Naive thymus-derived CD4-positive, alpha-beta T cell (primary cell): ENCODE results near the gene UBALD1. TPM values are rescaled to one million over a fixed set of nuclear protein-coding genes. Genes with fewer than 3 reads are reported as not detected.

Experiments
- ATAC-seq: fragments of 150-1000 bp; cut with Tn5 transposase; 2 replicates; pipeline ENCODE4 v1.10.0; 2021; ENCODE audit warnings: mild to moderate bottlenecking, moderate library complexity
- CTCF ChIA-PET: fragments of 350-600 bp; sonication (Branson Sonifier 250); formaldehyde crosslinking; loops from one replicate; lab custom pipeline; 2021; ENCODE audit warnings: antibody characterized with exemption; lab: Charles Lee
- POLR2A ChIA-PET: fragments of 350-600 bp; sonication (Branson Sonifier 250); formaldehyde crosslinking; loops from one replicate; lab custom pipeline; 2021; ENCODE audit warnings: antibody characterized with exemption, inconsistent platforms; lab: Charles Lee
- DNase-seq, 9 donors: peaks; one replicate each; pipeline versions ENCODE4 v3.0.0 to v3.0.0-alpha.2; 2020 to 2022; ENCODE audit warnings: mixed read lengths in 1 of 9
- H3K27ac ChIP-seq: one replicate; pipeline ENCODE4 v1.7.0; 2013; ENCODE audit warnings: mild to moderate bottlenecking, low read depth, low read length, moderate library complexity
- H3K27me3 ChIP-seq, 2 donors: one replicate each; pipeline ENCODE4 v1.7.0; 2013; ENCODE audit warnings: low read length in 2 of 2, mild to moderate bottlenecking in 2 of 2, moderate library complexity in 2 of 2; ENCODE audit not compliant: control insufficient read depth in 2 of 2, insufficient read depth in 2 of 2
- H3K36me3 ChIP-seq, 3 experiments: 1 replicate in 2 of 3; 2 replicates in 1 of 3; pipeline ENCODE4 v1.7.0; 2013; ENCODE audit warnings: low read length in 3 of 3, mild to moderate bottlenecking in 3 of 3, moderate library complexity in 1 of 3; ENCODE audit not compliant: insufficient read depth in 3 of 3, control insufficient read depth in 2 of 3
- H3K4me1 ChIP-seq, 2 donors: one replicate each; pipeline ENCODE4 v1.7.0; 2013; ENCODE audit warnings: low read length in 2 of 2, mild to moderate bottlenecking in 2 of 2, moderate library complexity in 1 of 2; ENCODE audit not compliant: control insufficient read depth in 2 of 2, insufficient read depth in 2 of 2
- H3K4me3 ChIP-seq: 2 replicates; pipeline ENCODE4 v1.7.0; 2013; ENCODE audit warnings: mild to moderate bottlenecking, low read length
- H3K9me3 ChIP-seq, 3 experiments: 1 replicate in 2 of 3; 2 replicates in 1 of 3; pipeline ENCODE4 v1.7.0; 2013; ENCODE audit warnings: low read length in 3 of 3; ENCODE audit not compliant: control insufficient read depth in 2 of 3
- H3K27ac Mint-ChIP-seq, 9 donors: one replicate each; pipeline ENCODE4 v1.8.0; 2020 to 2022; ENCODE audit warnings: mixed read lengths in 9 of 9, mild to moderate bottlenecking in 8 of 9, moderate library complexity in 5 of 9, inconsistent platforms in 2 of 9
- H3K27me3 Mint-ChIP-seq, 5 donors: one replicate each; pipeline ENCODE4 v1.8.0; 2021 to 2022; ENCODE audit warnings: mixed read lengths in 5 of 5, mild to moderate bottlenecking in 1 of 5
- H3K36me3 Mint-ChIP-seq, 5 donors: one replicate each; pipeline ENCODE4 v1.8.0; 2020 to 2022; ENCODE audit warnings: mixed read lengths in 5 of 5, mild to moderate bottlenecking in 3 of 5, inconsistent platforms in 1 of 5
- H3K4me1 Mint-ChIP-seq, 7 donors: one replicate each; pipeline ENCODE4 v1.8.0; 2020 to 2022; ENCODE audit warnings: mixed read lengths in 7 of 7, mild to moderate bottlenecking in 3 of 7, inconsistent platforms in 1 of 7
- H3K4me3 Mint-ChIP-seq, 10 donors: one replicate each; pipeline ENCODE4 v1.8.0; 2020 to 2022; ENCODE audit warnings: mild to moderate bottlenecking in 10 of 10, mixed read lengths in 10 of 10, moderate library complexity in 6 of 10, inconsistent platforms in 2 of 10
- H3K9me3 Mint-ChIP-seq, 11 donors: one replicate each; pipeline ENCODE4 v1.8.0; 2020 to 2022; ENCODE audit warnings: mixed read lengths in 11 of 11, mild to moderate bottlenecking in 4 of 11, inconsistent platforms in 1 of 11, moderate library complexity in 1 of 11
- intact Hi-C, 2 donors: fragments of 100-400 bp; cut with micrococcal nuclease; formaldehyde crosslinking; loops; one replicate each; pipeline ENCODE4 v1.15.1; 2023
- polyA plus RNA-seq, 2 donors: library from polyadenylated mRNA; unstranded; fragments of 300-500 nt; fragmentation: Illumina TruSeq; gene quantifications; one replicate each; pipeline ENCODE4 v1.2.3, GENCODE V29; 2021
- total RNA-seq, 6 experiments: library from RNA in 5 of 6; stranded (reverse) in 5 of 6; gene quantifications; 1 replicate in 5 of 6; 2 replicates in 1 of 6; pipeline ENCODE4 v1.2.3 and lab custom pipeline; 2021 to 2026

UBALD1 gene
- total and polyA plus RNA-seq, 7 experiments from 2014 or later: 1.6 to 36.5 (median 24.2) TPM

GRCh38 chr16:4586291-4586690 lies 28.4 kb downstream of the UBALD1 start:
- ChIA-PET CTCF (interaction anchor here (0.7 to 2.5 kb wide), 11 partner anchors 21 to 470 kb away, joined by 3 to 24 read pairs (median 3); no protein-coding TSS in a partner anchor), POLR2A (interaction anchor here (1.0 to 1.2 kb wide), 2 partner anchors 78 to 81 kb away, joined by 3 to 4 read pairs; no protein-coding TSS in a partner anchor)
- Histone ChIP-seq H3K4me3 (no peak overlapping the region), H3K9me3 (peaks cover 0 to 6% (median 0%) of the 10 kb centered on the region in 3 experiments), H3K27me3 (no peaks in the 10 kb centered on the region), H3K36me3 (no peaks in the 10 kb centered on the region), H3K27ac (no peak overlapping the region), H3K4me1 (no peaks in the 10 kb centered on the region)
- H3K36me3 Mint-ChIP-seq: peaks cover 0 to 5% (median 0%) of the 10 kb centered on the region in 5 donors
- peaks cover 0 to 27% (median 5%) of the 10 kb centered on the region in 5 donors for H3K27me3 Mint-ChIP-seq
- no peak overlapping the region for H3K27ac Mint-ChIP-seq
- peaks cover 0 to 2% (median 0%) of the 10 kb centered on the region in 11 donors for H3K9me3 Mint-ChIP-seq
- peaks cover 0 to 4% (median 0%) of the 10 kb centered on the region in 7 donors for H3K4me1 Mint-ChIP-seq
- H3K4me3 Mint-ChIP-seq: no peak overlapping the region
- DNase-seq (no peak), ATAC-seq (no peak)
- intact Hi-C loops: no loop called here

- H3K27me3 Mint-ChIP-seq: peaks cover 0 to 27% (median 5%) of the 10 kb centered on the region in 5 donors
- CTCF ChIA-PET: no interaction called here
- Histone ChIP-seq H3K27ac (no peak overlapping the region), H3K4me3 (no peak overlapping the region), H3K36me3 (no peaks in the 10 kb centered on the region), H3K4me1 (no peaks in the 10 kb centered on the region), H3K27me3 (no peaks in the 10 kb centered on the region), H3K9me3 (peaks cover 0 to 6% (median 0%) of the 10 kb centered on the region in 3 experiments)
- intact Hi-C loops: no loop called here
- H3K36me3 Mint-ChIP-seq: peaks cover 0 to 5% (median 0%) of the 10 kb centered on the region in 5 donors
- H3K4me1 Mint-ChIP-seq: peaks cover 0 to 4% (median 0%) of the 10 kb centered on the region in 7 donors
- POLR2A ChIA-PET: interaction anchor here (0.6 kb wide), 1 partner anchor 960 kb away, joined by 4 read pairs; no protein-coding TSS in a partner anchor
- peaks cover 0 to 2% (median 0%) of the 10 kb centered on the region in 11 donors for H3K9me3 Mint-ChIP-seq
- ATAC-seq: no peak
- no peak overlapping the region for H3K4me3 Mint-ChIP-seq
- H3K27ac Mint-ChIP-seq: no peak overlapping the region
- no peak for DNase-seq
These were observed 30.8 kb downstream of the UBALD1 start for GRCh38 chr16:4583906-4584305.

DNA sequence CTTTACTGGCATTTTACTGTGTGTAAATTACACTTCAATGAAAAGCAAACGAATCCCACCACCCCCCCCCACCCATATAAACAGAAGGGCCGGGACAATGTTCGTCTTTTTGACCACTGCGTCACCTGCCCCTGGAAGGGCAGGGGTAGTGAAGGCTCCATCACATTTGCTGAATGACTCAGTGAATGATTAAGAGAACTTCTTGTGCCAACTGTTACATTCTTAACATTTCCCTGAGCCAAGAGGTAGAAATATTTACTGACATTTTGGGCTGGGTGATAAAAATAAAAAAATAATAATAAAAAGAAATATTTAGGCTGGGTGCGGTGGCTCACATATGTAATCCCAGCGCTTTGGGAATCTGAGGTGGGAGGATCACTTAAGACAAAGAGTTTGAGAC lies 34.4 kb downstream of the UBALD1 start:
- H3K9me3 Mint-ChIP-seq: no peaks in the 10 kb centered on the region
- H3K4me3 Mint-ChIP-seq: no peak overlapping the region
- no peak overlapping the region for H3K27ac Mint-ChIP-seq
- no peaks in the 10 kb centered on the region for H3K36me3 Mint-ChIP-seq
- Histone ChIP-seq H3K27ac (no peak overlapping the region), H3K36me3 (no peaks in the 10 kb centered on the region), H3K4me3 (no peak overlapping the region), H3K4me1 (no peaks in the 10 kb centered on the region), H3K27me3 (no peaks in the 10 kb centered on the region), H3K9me3 (no peaks in the 10 kb centered on the region)
- H3K27me3 Mint-ChIP-seq: no peaks in the 10 kb centered on the region
- ChIA-PET CTCF (interaction anchor here (0.7 kb wide), 1 partner anchor 477 kb away, joined by 3 read pairs; no protein-coding TSS in a partner anchor), POLR2A (no interaction called here)
- ATAC-seq: no peak
- intact Hi-C loops: no loop called here
- DNase-seq: no peak
- H3K4me1 Mint-ChIP-seq: no peaks in the 10 kb centered on the region

DNA sequence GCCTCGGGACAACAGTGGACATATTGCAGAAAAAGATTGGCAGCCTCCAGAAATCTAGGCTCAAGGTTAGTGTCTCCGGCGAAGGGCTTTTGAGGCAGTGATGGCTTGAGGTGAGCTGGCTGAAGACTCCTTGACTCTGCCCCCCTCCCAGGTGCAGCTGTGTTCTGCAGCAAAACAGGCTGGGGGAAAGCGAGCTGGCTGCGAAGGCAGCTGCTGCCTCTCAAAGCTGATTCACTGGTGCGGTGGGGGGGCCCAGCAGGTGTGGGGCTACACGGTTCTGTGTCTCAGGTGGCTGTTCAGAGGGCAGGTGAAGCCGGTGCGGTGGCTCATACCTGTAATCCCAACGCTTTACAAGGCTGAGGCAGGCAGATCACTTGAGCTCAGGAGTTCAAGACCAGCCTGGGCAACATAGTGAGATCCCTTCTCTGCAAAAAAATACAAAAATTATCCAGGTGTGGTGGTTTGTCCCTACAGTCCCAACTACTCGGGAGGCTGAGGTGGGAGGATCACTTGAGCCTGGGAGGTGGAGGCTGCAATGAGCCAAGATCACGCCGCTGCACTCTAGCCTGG lies 35.6 kb downstream of the UBALD1 start:
- Mint-ChIP-seq H3K36me3 (no peaks in the 10 kb centered on the region), H3K27ac (no peak overlapping the region), H3K4me3 (no peak overlapping the region), H3K27me3 (no peaks in the 10 kb centered on the region), H3K9me3 (no peaks in the 10 kb centered on the region), H3K4me1 (peaks cover 0 to 3% (median 0%) of the 10 kb centered on the region in 7 donors)
- Histone ChIP-seq H3K9me3 (no peaks in the 10 kb centered on the region), H3K36me3 (no peaks in the 10 kb centered on the region), H3K4me3 (no peak overlapping the region), H3K27ac (no peak overlapping the region), H3K4me1 (no peaks in the 10 kb centered on the region), H3K27me3 (no peaks in the 10 kb centered on the region)
- POLR2A ChIA-PET: no interaction called here
- DNase-seq (no peak), ATAC-seq (no peak)
- intact Hi-C loops: no loop called here
- CTCF ChIA-PET: interaction anchor here (0.6 kb wide), 1 partner anchor 685 kb away, joined by 3 read pairs; no protein-coding TSS in a partner anchor

- intact Hi-C loops: no loop called here
- ATAC-seq (no peak), DNase-seq (no peak)
- H3K27me3 ChIP-seq: no peaks in the 10 kb centered on the region
- H3K36me3 ChIP-seq: no peaks in the 10 kb centered on the region
- H3K27me3 Mint-ChIP-seq: no peaks in the 10 kb centered on the region
- no peaks in the 10 kb centered on the region for H3K9me3 Mint-ChIP-seq
- no peaks in the 10 kb centered on the region for H3K9me3 ChIP-seq
- no peak overlapping the region for H3K27ac Mint-ChIP-seq
- no peak overlapping the region for H3K4me3 Mint-ChIP-seq
- CTCF ChIA-PET: interaction anchor here (0.6 kb wide), 1 partner anchor 137 kb away, joined by 8 read pairs; no protein-coding TSS in a partner anchor
- peaks cover 0 to 3% (median 0%) of the 10 kb centered on the region in 7 donors for H3K4me1 Mint-ChIP-seq
- no peaks in the 10 kb centered on the region for H3K36me3 Mint-ChIP-seq
- H3K4me3 ChIP-seq: no peak overlapping the region
- no peaks in the 10 kb centered on the region for H3K4me1 ChIP-seq
- H3K27ac ChIP-seq: no peak overlapping the region
- POLR2A ChIA-PET: no interaction called here
These were observed 38.7 kb downstream of the UBALD1 start for GRCh38 chr16:4576008-4576407.

- no peaks in the 10 kb centered on the region for H3K9me3 Mint-ChIP-seq
- no peak overlapping the region for H3K4me3 Mint-ChIP-seq
- ATAC-seq: no peak
- no peaks in the 10 kb centered on the region for H3K36me3 Mint-ChIP-seq
- intact Hi-C loops: no loop called here
- no peak overlapping the region for H3K27ac Mint-ChIP-seq
- Histone ChIP-seq H3K4me3 (no peak overlapping the region), H3K36me3 (no peaks in the 10 kb centered on the region), H3K9me3 (no peaks in the 10 kb centered on the region), H3K27ac (no peak overlapping the region), H3K4me1 (no peaks in the 10 kb centered on the region), H3K27me3 (no peaks in the 10 kb centered on the region)
- H3K27me3 Mint-ChIP-seq: no peaks in the 10 kb centered on the region
- DNase-seq: no peak
- ChIA-PET POLR2A (no interaction called here), CTCF (no interaction called here)
- H3K4me1 Mint-ChIP-seq: peaks cover 0 to 3% (median 0%) of the 10 kb centered on the region in 7 donors
These were observed 39.6 kb downstream of the UBALD1 start for GRCh38 chr16:4574919-4575705.
